Activated T-cell treated with anti-CD3 and anti-CD28 coated beads, Interleukin-2, amount 50 U/mL, for 48 hours (primary cell): ENCODE measurements around the gene ERBIN.
"Not testable (repeated sequence)": the region's sequence is repeated elsewhere in the genome, so short reads cannot be mapped to it uniquely, and the experiment has no call there.

Experiments
- DNase-seq, 2 experiments: peaks; one replicate each; pipeline ENCODE4 v3.0.0-alpha.2; 2020

The ERBIN gene

DNA sequence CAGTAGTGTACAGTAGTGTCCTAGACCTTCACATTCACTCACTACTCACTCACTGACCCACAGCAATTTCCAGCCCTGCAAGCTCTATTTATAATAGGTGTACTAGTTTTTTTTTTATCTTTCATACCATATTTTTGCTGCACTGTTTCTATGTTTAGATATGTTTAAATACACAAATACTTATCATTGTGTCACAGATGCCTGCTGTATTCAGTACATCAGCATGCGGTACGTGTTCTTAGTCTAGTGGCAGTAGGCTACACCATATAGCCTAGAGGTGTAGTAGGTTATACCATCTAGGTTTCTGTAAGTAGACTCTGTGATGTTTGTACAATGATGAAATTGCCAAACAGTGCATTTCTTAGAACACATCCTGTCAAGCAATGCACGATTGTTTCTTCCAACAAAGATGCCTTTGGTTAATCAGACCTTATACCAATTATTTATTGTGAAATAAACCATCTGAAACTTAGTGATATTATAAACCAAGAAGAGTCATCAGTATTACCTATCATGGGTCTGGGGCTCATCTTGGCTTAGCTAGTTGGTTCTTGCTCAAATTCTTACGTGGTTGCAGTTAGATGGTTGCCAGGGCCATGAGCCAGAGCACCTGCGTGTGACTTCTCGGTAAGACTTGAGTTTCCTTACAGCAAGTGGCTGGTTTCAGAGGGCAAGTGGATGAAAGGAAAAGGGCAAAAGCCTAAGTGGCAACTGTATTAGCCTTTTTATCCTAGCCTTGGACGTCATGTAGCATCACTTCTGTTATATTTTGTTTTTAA, 41.1 kb downstream of the ERBIN start:
- no peak for DNase-seq

DNA sequence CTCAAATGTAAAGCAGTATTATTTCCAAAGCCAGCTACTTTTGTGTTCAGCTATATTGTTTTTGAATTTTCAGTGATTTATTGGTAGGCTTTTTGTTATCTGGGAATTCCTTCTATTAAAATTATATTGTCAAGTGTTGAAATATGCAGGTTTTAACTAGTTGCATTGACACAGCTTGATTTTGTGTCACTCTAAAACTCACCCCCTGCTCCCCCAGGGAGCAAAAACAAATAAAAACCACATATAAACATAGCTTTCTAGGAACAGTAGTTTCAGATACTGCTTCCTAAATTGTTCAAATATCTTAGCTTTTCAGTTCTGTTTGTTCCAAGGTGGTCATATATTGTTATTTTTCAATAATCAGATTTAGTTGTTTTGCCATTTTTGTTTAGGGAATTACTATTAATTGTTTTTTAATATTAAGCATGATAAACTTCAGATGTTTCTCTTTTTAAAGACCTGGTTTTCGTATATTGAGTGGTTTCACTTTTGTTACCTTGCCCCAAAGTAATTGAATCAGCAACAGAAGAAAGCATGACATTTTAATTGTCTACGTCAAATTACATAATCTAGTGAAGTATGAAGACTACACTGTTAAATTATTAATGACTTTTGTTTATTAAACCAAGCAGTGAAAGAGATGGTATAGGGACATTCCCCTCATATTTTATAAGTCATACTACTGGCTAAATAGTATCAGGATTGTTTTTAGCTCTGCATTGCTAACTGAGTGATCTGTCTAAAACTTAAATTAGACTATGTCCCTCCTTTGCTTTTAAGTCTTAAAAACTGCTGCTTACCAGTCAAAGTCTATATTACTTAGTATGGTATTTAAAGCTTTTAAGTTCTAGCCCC, 43.4 kb downstream of the ERBIN start:
- DNase-seq = no peak

DNA sequence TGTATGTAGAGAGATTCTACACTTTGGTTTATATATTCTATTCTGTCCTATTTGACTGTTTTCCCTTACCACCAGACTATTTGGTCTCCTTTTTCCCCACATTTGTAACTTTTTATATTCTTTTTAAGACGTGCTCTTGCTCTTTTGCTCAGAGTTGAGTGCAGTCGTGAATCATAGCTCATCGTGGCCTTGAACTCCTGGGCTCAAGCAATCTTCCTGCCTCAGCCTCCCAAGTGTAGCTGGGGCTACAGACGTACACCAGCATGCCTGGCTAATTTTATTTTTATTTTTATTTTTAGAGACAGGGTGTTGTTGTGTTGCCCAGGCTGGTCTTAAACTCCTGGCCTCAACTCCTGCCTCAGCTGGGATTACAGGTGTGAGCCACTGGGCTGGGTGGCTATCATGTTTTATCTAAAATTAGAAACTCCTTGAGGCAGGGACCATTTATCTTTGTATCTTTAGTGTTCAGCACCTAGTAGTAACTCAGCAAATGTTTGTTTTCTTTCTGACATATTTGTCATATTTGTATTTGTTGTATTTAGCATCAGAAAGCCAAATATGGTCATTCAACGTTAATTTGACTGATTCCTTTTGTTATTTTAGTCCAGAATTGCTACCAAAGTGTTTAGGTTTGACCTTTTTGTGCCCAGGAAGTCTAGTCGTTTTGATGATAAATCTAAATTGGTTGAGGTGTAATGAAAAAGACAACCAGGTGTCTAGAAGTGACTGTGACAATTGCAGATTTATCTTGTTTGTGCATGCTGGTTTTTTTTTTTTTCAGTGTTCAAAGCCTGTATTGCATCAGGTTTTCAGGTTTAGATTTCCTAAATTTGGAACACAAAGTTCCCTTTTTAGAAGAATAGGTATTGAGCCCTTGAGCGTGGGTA, 44.3 kb downstream of the ERBIN start:
- DNase-seq = no peak

DNA sequence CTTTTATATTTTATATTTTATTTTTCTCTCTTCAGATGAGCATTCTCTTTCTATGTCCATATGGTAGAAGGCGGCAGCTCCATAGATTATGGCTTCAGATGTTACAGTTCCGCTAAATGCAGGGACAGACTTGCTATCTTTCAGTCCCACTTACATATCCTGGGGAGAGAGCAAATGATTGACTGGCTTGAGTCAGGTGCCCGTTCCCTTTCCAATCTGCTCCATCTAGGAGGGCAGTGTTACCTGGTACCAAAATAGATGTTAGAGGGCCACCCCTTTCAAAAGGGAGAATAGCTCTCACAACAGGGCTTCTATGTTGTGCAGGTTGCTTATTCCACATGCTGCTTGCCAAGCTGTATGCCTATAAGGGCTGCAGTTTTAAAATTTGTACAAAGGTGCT, 45.3 kb downstream of the ERBIN start:
- no peak for DNase-seq

DNA sequence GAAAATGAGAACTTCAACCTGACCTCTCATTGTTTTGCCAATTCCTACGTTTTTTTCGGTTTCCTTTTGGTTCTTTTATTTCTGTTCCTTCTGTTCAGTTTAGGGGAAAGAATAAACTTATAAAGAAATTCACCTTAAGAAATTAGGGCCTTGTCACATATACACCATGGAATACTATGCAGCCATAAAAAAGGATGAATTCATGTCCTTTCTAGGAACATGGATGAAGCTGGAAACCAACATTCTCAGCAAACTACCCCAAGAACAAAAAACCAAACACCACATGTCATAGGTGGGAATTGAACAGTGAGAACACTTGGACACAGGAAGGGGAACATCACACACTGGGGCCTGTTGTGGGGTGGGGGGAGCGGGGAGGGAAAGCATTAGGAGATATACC, 46.5 kb downstream of the ERBIN start:
- DNase-seq = not testable (repeated sequence)

DNA sequence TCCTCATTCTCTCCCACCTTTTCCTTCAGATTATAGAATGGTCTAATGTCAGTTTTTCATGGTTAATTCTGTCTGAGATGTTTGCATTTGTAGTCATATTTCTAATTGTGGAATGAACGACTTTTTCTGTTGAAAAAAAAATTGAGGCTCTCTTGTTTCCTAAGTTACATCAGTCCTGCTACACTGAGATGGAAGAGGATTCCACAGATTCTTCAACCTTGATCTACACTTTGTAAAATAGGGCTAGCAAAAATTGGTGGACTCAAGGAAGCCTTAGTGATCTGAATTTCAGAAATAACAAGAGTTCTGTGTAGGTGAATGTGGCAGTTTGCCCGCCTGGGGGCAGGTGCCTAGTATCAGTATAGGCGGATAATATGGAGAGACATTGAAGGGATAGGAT, 51.9 kb downstream of the ERBIN start:
- no peak for DNase-seq

DNA sequence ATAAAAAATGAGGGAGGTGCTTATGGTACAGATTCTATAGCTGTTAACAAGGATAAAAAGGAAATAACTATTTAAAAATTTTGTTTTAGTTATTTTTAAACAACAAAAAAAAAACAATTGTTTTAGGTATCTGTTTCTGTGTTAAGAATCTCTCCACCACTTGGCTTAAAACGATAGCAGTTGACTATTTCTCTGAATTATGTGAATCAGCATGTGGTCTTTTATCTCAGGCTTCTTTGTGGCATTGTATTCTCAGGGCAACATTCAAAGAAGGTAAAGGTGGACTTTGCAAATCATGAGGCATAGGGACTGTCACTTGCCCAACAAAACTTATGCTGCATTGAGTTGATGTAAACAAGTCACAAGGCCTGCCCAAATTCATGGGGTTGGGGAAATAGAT, 55.2 kb downstream of the ERBIN start:
- DNase-seq = no peak

DNA sequence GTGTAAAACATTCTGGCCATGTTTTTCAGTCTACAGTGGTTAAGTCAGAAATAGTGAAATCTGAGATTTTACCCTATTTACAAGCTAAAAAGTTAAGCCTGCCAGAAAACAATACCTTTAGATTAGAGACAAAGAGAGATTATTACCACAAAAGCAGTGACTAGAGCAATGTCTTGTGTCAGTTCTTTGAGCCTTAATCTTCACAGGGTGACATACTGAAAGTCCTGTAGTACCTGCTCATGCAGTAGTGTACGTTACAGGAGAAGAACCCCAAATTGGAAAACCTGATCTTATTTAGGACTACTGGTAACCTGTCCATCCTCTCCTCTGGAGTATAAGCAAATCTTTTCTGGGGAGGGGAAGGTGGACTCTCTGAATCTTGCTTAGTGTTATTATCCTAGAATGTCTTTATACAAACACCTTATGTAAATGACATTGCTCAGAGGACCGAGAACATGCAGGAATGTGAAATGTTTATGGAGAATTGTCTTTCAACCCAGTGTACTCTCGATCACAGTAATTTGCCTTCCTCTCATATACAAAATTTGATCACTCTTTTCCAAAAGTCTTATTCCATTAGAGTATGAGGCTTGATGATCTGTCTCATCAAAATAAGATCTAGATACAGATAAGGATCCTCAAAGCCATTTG, 55.7 kb downstream of the ERBIN start:
- DNase-seq = no peak

DNA sequence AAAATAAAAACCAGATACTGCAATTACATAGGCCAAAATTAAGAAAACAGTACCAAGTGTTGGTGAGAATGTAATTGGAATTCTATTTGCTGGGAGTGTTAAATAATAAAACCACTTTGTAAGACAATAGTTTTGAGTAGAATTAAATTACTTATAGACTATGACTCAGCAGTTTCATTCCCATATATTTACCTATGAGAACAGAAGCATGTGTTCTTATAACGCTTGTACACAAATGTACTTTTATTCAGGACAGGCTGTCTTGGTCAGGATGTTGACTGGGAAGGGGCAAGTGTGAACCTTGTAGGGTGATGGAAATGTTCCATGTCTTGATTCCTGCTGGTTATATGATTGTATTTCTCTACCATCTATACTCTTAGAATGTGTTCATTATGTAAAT, 56.3 kb downstream of the ERBIN start:
- DNase-seq = no peak

DNA sequence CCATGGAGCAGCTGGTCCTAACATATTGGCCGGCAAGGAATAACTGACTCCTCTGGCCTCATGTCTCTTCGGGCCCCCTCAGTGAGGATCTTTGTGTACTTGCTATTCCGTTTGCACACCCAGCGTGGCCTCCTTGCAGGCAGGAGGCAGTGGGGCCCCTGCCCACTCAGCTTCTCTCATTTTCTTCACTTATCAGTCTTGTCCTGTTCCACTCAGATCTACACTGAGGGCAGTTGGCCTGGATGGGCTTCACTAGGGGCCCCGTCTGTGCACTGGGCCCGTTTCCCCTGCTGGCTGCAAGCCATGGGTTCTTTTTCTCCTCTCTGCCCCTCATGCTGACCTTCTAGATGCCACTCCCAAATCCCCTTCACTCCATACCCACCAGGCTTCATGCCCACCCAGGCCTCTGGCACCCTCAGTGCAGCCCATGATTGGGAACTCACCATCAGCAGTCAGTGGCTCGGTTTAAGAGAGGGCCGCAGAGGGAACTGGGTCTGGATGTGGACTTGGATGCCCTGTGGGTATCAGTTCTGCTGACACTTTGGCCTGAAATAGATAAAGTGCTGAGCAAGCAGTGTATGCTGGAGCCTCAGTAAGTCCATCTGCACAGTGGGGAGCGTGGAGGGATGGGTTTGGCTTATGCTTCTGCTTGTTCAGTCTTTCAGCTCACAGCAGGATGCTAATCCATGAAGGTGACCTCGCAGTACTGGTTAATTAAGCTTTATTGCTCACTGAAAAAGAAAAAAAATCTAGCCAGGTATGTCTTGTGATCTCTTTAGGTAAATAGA, 57.9 kb downstream of the ERBIN start:
- no peak for DNase-seq

DNA sequence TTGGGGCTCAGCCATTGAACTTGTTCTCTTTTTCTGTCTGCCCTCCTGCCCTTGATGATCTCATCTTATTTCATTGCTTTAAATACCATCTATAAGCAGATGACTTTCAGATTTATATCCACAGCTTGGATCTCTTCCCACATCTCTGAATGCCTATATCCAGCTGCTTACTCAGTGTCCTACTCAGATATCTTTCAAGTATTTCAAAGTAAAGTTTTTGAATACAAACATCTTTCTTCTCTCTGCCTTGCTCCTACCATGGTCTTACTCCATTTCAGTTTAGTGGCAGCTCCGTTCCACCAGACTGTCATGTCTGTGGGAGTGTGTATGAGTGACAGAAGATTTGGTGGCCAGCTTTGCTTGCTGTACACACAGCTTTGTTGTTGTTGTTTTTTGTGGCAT, 59.7 kb downstream of the ERBIN start:
- DNase-seq = no peak

DNA sequence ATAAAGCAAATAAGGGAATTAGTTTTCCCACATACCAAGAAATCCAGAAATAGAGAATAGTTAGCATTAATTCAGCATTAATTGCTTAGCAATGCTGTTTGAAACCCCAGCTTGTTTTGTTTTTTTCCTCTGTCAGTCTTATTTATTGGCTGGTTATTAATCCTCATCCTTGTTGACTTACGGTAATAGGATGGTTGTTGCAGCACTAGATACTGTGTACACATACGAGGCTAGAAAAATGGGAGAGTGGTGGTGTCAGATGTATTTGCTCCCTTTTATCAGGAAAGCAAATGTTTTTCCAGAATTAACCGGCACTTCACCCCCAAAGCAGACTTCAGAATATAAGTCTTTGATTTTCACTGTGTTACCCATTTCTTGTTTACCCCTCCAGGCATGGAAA, 60.4 kb downstream of the ERBIN start:
- no peak for DNase-seq

DNA sequence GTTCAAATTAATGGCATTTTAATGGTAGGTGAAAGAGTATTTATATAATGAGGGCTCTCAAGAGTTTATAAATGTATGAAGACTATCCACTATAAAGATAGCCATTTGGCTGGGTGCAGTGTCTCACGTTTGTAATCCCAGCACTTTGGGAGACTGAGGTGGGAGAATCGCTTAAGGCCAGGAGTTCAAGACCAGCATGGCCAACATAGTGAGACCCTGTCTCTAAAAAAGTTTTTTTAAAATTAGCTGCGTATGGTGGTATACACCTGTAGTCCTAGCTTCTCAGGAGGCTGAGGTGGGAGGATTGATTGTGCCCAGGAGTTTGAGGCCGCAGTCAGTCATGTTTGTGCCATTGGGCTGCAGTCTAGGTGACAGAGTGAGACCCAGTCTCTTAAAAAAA, 61.6 kb downstream of the ERBIN start:
- DNase-seq = no peak

DNA sequence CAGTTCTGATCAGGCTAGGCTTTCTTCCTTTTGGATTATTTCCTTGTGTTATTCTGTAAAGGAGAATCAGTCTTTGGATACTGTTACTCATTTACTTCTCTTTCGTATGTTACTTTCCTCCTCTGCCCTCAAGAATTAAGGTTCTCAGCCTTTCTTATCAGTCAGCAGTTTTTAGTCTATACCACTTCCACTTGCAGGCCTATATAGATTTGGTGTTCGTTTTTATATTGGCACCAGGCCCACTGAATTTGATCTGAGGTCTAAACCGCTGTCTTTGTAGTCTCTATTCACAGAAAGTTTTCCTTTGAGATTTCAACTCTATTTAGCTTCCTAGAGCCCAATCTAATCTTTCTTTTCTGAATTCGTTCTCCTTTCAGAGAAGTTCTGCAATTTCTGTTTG, 62.8 kb downstream of the ERBIN start:
- DNase-seq = no peak

DNA sequence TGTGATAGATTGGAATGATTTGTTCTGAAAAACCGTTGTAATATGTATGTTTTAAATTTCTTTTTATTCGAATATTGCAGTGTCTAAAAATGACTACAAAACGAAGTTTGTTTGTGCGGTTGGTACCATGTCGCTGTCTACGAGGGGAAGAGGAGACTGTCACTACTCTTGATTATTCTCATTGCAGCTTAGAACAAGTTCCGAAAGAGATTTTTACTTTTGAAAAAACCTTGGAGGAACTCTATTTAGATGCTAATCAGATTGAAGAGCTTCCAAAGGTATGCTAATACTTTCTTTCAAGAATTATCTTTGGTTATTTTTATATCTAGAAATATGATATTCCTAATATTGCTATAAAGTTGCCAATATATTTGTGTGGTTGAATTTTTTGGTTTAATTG, 66.3 kb downstream of the ERBIN start:
- DNase-seq = no peak

DNA sequence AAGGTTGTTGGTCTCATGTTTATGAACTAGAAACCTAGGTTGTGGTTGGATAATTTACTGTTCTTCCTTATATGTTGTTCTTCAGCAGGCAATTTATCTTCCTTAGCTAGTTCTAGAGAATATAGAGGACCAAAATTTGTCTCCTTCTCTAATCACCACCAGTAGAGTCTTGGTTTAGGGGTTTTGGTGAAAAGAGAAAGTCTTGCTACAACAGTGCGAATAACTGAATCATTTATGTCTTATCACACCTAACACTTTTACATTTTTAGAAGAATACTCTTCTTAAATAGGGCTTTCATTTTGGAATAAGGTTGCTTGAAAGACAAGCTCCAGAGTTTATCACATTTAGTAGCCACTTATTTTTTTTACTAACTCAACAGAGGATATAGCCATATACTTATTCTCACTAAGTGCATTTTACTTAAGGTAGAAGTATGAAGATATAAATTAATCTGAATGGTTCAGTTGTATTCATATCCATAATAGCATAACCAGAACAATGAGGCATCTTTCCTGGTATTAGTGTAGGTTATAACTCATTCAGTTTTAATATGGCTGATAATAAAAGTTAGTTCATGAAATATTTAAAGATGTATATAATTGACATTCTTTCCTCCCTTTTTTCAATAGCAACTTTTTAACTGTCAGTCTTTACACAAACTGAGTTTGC, 67.9 kb downstream of the ERBIN start:
- DNase-seq = no peak

DNA sequence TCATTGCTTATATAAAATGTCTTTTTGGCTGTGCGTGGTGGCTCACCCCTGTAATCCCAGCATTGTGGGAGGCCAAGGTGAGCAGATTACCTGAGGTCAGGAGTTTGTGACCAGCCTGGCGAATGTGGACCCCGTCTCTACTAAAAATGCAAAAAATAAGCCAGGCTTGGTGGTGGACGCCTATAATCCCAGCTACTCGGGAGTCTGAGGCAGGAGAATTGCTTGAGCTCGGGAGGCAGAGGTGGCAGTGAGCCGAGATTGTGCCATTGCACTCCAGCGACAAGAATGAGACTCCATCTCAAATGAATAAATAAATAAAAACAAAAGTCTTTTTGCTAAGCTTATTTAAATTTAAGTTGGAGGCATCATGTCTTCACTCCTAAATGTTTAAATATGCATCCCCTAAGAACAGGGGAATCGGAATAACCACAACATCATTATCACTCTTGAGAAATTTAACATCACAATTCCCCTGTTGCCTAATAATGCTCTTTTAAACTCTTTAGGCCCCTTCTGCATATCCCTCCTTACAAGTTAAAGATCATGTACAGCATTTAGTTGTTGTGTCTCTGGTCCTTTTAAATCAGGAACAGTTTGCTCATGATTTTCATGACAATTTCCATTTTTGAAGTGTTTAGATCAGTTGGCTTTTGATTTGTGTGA, 72.8 kb downstream of the ERBIN start:
- DNase-seq = no peak

DNA sequence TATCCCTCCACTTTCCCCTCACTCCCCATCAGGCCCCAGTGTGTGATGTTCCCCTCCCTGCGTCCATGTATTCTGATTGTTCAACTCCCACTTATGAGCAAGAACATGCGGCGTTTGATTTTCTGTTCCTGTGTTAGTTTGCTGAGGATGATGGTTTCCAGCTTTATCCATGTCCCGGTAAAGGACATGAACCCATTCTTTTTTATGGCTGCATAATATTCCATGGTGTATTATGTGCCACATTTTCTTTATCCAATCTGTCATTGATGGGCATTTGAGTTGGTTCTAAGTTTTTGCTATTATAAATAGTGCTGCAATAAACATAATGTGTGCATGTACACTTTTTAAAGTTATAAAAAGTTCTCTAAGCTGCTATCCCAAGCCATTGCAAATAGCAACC, 75.6 kb downstream of the ERBIN start:
- DNase-seq = no peak

DNA sequence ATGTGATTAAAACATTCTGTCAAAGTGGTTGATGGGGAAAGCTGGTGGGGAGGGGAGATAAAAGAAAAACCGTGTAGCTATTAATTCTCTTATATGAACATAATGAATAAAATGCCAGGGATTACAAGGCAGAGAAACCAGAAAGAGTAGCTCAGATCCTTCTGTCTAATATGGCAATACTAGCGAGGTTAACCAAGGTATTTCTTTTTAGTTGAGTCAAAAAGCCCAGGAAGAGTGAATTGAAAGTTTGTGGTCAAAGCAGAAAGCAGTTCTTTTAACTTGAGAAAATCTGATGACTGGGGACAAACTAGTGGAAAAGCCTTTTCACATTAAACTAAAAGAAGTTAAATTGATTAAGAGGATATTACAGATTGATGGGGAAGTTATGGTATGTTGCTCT, 76.0 kb downstream of the ERBIN start:
- DNase-seq = no peak

DNA sequence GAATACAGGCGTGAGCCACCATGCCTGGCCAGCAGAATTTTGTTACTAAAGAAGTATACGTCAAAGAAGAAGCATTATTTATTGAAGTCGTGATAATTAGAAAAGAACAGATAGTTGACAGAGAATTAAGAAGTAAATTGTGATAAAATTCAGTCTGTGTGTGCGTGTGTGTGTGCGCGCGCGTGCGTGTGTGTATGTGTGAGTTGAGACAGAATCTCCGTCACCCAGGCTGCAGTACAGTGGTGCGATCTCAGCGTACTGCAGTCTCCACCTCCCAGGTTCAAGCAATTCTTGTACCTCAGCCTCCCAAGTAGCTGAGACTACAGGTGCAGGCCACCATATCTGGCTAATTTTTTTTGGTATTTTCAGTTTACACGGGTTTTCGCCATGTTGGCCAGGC, 77.8 kb downstream of the ERBIN start:
- no peak for DNase-seq

DNA sequence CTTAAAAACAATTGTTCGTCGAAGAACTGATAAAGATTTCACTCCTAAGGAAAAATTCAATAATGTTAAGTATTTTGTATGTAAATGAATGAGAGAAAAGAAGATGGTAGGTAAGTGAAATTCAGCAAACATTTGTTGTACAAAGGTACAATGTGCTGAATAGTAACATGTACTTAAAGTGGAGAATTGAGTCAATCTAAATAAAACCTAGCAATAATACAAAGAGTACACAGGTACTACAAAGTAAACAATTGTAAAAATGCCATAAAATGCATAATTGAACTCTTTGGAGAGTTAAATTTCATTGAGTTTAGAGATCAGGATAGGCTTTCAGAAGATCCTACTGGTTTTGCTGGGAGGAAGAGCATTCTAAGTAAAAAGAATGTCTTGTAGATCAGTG, 82.9 kb downstream of the ERBIN start:
- DNase-seq = no peak
